ENCODE results near the gene ST6GALNAC6.
"Not testable (repeated sequence)": the region's sequence is repeated elsewhere in the genome, so short reads cannot be mapped to it uniquely, and the experiment has no call there.

Gene ST6GALNAC6

DNA sequence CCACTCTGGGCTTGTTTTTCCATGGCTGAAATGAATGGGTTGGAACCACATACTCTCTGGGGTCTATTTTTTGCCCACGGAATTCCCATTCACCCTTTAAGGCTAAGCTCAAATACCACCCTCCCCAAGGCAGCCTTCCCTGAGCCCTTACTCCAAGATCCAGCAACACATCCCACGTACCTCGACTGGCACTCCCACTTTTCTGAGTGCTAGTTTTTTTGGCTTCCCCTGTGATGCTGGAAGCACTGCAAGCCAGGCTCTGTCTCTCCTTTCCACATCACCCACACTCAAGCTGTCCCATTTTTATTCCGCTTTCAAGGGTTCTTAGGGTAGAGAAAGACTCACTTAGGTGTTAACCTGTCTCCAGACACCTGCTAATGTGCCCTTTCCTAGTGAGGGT lies 6.0 kb downstream of the ST6GALNAC6 start:
- no peak for DNase-seq (ENCODE audit: low read depth in 2 of 2)

DNA sequence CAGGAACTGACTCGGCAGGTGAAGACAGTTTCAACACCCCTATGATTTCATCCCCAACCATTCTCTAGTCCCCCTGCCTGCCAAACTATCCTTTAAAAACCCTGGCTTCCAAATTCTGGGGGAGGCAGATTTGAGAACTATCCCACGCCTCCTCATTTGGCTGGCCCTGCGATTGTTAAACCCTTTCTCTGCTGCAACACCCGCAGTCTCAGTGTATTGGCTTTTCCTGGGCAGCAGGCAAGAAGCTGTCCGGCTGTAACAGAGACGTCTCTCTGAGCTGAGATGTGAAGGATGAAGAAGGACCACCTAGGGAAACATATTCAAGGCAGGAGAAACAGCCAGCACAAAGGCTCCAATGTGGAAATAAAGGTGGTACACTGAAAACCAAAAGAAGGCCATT lies 6.6 kb downstream of the ST6GALNAC6 start:
- DNase-seq (ENCODE audit: low read depth in 2 of 2), result no peak

DNA sequence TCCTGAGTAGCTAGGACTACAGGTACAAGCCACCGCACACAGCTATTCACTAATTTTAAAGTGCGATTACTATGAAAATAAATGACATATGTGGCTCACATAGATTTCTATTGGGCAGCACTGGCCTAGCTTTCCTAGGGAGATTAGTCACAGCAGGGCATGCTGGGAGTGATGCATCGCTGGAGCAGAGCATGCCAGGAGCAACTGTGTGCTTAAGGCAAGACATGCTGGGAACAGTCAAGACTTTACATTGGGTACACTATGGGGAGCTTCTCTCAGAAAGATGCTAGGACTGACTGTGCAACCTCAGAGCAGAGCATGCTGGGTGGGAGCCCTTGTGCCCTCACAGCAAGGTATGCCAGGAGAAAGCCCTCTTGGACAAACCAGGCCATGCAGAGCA lies 9.3 kb downstream of the ST6GALNAC6 start:
- DNase-seq (ENCODE audit: low read depth in 2 of 2), result no peak

DNA sequence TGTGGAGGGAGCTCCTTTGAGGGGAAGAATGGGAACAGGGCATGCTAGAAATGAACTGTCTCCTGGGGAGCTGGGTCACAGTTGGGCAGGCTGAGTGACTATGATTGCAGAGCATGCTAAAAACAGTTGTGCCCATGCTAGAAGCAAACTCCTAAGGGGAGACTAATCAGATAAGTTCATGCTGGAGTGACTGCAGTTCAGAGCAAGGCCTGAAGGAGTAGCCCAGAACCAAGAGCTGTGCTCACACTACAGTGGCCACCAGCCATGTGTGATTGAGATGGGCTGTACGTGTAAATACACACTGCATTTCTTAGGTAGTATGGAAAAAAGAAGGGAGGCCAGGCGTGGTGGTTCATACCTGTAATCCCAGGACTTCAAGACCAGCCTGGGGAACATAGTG lies 11.6 kb downstream of the ST6GALNAC6 start:
- DNase-seq (ENCODE audit: low read depth in 2 of 2), result no peak

DNA sequence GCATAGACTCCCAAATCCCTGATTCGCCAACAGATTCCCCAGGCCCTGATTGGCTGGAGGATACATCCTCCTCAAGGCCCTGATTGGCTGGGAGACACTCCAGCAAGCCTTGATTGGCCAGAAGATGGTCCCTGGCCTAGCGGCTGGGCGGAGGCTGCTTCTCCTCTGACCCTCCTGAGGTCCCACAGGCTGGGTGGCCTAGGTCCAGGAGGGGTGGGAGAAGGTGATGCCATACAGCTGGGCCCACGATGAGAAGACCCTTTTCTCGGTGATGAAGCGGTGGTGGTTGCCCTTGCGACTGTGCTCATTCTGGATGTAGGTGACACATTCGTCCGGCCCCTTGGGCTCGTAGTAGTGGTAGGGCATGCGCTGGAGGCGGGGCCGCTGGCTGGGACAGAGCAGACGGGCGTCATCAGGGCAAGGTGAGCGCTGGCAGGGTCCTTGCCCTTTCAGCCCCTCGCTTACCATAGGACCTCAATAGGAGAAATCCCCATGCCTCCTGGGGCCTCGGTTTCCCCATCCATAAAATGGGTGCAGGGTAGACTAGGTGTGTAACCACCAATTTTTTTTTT lies 12.9 kb downstream of the ST6GALNAC6 start:
- DNase-seq (ENCODE audit: low read depth in 2 of 2), result no peak

DNA sequence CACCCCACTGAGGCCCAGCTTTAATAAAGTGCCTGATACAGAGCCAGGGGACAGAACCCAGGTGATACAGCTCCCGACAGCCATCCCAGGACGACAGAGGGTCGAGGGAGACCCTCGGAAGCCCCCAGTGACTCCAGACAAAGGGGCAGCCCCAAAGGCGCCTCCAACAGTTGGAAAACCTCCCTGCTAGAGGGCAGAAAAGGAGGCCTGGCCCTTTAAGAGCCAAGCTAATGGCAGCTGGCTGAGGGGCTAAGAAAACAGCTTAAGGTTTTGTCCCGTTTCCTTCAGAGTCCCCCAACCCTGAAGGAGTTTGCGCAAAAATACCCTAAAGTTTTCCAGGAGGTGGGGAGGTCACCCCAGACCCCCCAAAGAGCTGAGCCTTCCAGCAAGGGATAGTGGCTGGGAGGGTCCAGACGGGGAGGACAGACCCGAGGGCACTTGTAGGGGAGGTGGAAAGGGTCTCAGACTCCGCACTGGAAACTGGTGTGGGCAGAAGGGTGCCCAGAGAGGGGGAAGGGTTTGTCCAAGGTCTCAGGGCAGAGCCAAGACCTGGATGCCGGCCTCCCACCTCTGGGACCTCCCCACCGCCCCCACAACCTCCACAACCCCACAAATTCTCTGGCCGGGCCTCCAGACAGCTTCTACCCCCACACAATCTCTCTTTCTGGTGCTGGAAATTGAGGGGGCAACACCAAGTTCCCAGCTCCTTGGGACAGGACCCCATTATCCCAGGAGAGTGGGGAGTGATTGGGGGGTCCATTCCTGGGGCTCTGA lies 13.7 kb downstream of the ST6GALNAC6 start:
- DNase-seq (ENCODE audit: low read depth in 2 of 2), result no peak

DNA sequence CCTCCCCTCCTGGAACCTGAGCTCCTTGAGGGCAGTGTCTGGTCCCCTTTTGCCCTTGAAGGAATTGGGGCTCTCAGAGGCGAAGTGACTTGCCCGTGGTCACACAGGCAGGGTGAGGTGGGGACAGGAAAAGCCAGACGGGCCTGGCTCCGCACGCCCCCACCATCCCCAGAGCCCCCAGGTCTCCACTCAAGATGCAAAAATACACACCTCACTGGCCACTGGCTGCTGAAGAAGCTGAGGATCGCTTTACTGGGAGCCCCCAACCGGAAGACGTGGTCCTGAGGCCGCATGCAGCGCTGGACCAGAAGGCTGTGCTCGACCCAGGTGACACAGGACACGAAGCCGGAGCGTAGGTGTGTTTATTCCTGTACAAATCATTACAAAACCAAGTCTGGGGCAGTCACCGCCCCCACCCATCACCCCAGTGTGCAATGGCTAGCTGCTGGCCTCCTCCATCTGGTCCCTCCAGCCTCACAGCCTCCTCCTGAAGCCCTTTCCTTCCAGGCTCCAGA lies 14.4 kb downstream of the ST6GALNAC6 start:
- DNase-seq (ENCODE audit: low read depth in 2 of 2), result no peak

DNA sequence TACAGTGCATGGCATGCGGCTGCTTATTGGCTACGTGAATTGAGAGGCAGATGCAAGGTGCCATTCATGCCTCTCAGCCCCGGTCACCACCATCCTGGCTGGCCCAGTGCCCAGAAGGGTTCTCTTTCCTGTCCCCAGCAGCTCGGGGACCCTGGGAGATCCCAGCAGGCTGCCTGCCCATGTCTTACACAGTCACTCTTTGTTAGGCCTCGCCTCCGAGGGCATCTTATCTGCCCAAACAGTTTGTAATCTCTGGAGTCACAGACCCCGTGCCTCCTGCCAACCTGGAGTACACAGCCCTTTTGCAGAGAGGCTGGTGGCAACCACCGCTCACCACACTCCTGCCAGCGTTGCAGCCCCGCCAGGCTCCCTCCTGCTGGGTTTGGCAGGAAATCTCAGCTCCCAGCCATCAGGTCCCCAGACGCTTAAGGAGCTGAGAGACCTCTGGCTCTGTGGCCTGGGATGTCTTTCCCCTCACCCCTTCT lies 14.9 kb downstream of the ST6GALNAC6 start:
- DNase-seq (ENCODE audit: low read depth in 2 of 2), result no peak

DNA sequence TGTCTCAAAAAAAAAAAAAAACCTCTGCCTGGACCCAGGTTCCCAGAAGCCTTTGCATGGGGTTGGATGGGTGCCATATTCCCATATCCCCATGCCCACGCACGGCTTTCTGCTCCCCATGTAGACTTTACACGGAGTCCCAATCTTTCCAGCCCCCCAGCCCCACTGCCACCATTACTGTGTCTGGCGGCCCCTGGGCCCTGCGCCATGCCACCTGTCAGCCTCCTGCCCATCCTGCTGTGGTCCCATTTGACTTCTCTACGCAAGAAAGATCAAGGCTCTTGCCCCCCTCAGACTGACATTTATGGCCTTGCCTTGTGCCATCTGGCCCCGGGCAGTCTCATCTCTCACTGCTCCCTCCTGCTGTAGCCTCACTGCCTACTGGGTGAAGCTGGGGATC lies 15.4 kb downstream of the ST6GALNAC6 start:
- DNase-seq (ENCODE audit: low read depth in 2 of 2), result no peak

DNA sequence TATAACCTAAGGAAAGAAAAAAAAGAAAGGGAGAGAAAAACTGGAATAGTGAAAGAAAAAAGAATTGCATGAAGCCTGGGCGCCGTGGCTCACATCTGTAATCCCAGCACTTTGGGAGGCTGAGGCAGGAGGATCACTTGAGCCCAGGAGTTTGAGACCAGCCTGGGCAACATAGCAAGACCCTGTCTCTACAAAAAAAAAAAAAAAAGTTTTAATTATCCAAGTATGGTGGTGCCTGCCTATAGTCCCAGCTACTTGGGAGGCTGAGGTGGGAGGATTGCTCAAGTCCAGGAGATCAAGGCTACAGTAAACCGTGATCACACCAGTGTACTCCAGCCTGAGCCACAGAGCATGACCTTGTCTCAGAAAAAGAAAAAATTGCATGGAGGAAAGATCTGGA lies 17.7 kb downstream of the ST6GALNAC6 start:
- DNase-seq (ENCODE audit: low read depth in 2 of 2), result not testable (repeated sequence)

DNA sequence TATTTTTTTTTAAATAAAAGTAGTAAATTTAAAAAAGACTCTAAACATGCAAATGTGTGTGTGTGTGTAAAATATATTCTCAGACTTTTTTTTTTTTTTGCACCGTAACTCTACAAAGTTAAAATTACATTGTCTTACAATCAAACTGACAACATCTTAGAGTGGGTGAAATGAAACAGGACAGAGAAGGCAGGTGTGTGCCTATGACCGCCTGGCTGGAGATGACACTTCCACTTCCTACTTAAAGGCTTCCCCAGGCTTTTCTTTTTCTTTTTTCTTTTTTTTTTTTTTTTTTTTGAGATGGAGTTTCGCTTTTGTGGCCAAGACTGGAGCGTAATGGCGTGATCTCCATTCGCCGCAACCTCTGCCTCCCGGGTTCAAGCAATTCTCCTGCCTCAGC lies 19.3 kb downstream of the ST6GALNAC6 start:
- DNase-seq (ENCODE audit: low read depth in 2 of 2), result no peak

DNA sequence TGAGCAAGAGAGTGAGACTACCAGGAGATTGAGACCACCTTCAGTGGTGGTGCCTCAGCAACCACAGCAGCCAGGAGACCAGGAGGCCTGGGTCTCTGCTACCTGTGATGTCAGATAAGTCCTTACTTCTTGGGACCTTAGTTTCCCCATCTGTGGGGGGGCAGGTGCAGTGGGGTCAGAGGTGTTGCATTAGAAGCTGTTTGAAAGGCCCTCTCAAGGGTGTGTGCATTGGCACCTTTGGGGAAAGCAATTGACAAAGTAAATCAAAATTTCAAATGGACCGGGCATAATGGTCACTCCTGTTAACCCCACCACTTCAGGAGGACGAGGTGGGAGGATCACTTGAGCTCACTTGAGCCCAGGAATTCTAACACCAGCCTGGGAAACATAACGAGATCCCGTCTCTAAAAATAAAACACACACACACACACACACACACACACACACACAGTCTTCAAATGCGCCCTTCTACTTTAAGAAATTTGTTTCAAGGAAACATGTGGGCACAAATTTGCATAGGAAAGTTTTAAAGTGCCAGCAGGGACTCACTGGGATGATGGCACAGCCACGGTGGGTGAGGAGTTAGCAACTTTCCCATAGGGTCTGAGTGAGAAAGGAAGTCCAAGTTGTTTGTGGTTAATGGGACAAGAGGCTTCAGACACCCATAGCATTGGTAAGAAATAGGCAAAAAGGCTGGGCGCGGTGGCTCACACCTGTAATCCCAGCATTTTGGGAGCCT lies 20.6 kb downstream of the ST6GALNAC6 start:
- no peak for DNase-seq (ENCODE audit: low read depth in 2 of 2)

DNA sequence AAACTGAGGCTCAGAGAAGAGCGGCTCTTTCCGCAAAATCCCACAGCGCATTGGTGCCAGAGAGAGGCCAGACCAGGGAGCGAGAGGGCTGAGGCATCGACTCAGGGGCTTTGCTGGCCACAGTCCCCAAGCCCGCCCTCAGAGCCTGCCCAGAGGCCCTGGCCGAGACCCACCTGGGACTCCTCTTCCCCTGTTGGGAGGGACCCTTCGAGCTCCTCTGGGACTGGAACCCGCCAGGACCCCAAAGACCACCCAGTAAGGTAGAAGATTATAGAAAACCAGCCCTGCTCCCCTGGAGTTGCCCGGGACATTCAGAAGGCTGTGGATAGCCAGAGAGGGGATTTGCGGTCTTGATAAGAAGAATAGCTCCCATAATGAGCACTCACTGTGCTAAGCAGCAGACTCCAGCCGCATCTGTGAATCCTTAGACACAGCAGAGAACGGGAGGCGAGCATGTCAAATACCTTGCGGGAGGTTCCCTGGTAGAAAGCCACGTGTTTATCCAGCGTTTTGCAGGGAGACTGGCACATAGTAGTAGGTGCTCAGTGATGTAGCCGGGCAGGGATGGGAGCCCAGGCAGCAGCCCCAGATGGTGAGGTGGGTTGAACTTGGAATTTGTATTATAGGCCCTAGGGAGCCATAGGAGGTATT lies 21.3 kb downstream of the ST6GALNAC6 start:
- DNase-seq (ENCODE audit: low read depth in 2 of 2), result no peak

DNA sequence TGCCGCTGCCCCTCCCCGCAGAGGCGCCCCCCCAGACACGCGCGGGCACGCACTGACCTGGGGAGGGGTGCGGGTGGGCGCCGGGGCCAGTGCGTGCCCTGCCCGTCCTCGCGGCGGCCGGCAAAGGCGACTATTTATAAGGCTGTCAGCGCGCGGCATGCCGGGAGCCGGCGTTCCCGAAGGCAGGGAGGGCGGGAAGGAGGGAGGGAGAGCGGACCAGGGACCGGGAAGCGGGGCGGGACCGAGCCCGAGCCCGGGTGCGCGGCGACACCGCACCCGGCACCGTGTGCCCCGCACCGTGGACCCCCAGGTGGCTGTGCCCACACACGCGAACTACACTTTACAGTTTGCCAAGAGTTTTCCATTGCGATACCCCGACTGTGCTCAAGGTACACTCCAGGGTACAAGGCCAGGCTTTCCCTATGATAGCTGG lies 21.8 kb downstream of the ST6GALNAC6 start, which contains the start of gene AK1:
Gene AK1, minus strand, starts transcription at position 110 of the 433 bp plus-strand sequence. CDS start 3,058 bp downstream, outside the sequence.
- no peak for DNase-seq (ENCODE audit: low read depth in 2 of 2)

DNA sequence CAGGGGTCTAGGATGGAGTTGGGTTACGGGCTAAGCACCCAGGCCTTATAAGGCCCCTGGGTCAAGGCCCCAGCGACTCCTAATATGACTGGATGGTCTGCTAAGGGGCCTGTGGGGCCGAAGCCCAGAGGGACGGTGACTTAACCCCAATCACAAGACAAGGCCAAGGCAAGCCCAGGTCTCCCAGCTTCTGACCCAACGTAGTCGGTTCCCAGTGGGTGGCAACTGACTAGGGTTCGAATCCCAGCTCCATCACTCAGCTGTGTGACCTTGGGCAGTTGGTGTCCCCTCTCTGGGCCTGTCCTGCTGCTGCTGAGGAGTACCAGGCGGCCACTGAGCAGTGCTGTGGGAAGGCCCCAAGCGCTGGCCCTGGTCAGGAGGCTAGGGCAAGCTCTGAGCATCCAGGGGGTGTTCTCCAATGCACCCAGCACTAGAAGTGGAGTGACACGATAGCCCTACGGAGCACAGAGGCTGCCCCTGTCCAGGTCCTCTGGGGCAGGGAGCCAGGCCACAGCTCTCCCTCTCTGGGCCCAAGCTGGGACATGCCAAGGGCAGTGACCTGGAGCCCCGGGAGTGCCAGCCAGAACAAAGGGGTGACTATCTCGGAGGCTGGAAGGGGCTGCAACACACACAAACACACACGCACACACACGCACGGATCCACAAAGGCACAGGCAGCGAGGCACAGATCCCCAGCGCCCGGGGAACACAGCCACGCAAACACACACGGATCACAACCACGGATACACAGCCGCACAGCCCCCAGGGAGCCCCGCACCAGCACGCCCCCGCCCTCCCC lies 22.4 kb downstream of the ST6GALNAC6 start:
- no peak for DNase-seq (ENCODE audit: low read depth in 2 of 2)

DNA sequence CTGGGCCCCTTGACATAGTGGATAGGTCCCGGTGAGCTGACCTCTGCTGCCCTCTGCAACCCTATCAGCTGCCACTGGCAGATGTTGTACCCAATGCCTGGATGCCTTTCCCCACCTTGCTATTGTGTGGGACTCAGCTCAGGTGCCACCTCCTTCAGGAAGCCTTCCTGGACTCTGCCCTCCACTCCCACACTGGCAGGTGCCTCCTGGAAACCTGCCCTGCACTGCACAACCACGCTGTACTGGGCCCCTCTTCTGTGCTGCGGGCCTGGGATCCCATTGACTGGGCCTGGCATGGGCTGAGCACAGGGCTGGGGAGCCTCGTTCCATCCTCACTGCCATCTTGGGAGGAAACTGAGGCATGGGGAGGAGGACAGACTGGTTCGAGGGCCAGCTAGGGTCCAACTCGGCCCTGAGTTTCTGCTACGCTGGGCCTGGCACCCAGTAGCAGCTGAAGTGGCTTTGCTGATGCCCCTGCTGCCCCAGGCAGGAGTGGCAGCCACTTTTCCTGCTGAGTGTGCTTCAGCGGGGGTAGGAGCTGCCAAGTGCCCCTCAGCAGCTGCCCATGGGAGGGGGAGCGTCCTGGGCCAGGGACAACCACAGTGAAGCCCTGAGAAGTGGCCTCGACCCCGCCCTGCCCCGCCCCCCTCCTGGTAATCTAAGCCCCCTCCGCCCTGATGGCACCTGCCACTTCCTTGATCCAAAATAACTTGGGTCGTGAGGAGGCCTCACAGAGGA lies 23.2 kb downstream of the ST6GALNAC6 start:
- DNase-seq (ENCODE audit: low read depth in 2 of 2), result no peak

DNA sequence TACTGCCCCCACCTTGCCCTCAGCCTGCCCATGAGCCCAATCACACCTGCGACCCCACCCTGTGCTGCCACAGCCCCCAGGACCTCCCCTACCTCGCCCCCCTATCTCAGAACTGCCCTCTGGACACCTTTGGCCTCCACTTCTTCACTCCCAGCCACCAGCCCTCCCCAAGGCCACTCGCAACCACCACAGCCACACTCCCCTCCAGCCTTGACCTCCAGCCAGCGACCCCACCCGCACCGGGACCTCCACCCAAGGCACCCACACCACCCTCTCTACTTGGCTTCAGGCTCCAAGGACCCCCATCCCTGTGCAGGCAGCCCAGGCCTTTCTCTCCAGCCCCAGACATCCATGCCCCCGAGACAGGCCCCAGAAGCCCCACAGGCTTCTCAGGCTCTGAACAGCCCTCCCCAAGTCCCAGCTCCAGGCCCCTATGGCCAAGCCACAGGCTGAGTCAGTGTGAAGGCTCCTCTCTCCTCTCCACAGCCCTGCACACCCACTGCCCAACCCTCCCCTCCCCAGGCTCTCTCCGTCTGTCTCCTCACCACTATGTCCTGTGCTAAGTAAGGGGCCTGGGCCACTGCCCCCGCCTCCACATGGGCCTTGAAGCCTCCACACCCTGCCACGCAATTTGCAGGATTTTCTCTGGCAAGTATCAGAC lies 24.0 kb downstream of the ST6GALNAC6 start:
- no peak for DNase-seq (ENCODE audit: low read depth in 2 of 2)

DNA sequence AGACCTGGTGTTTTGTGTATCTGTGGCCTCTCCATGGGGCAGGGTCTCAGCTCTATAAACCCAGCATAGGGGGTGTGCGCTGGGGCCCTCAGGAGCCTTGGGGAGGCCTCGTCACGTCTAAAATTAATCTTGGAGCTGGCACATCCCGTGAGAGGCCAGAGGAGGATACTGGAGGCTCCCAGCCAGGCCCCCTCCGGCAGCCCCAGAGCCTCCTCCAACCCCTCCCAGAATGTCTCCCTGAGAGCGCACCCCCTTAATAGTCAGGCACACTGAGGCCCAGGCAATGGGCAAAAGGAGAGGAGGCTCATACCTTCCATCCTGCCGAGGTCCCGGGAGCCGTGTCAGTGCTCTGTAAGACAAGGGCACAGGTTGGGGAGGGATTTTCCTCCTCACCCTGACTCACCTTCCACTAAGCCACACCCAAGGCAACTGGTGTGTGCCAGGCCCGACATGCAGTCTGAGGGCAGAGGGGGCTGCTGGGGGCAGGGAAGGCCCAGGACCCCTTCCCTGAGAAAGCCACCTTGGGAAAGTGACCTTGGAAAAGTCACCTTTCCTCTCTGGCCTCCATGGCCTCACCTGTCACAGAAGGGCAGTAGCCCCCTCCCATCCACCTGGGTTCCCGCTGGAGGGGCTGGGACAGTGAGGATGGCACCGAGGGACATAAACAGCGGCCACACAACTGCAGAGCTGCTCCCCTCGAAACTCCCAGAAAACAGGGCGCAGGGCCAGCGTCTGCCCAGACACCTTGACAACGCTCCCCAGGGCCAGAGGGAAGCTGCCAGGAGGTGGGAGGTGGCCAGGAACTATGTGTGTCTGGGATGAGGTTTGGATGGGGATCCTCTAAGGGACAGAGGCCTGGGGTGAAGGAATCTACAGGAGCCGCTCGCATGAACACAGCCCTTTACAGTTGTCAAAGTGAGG lies 24.8 kb downstream of the ST6GALNAC6 start:
- no peak for DNase-seq (ENCODE audit: low read depth in 2 of 2)

DNA sequence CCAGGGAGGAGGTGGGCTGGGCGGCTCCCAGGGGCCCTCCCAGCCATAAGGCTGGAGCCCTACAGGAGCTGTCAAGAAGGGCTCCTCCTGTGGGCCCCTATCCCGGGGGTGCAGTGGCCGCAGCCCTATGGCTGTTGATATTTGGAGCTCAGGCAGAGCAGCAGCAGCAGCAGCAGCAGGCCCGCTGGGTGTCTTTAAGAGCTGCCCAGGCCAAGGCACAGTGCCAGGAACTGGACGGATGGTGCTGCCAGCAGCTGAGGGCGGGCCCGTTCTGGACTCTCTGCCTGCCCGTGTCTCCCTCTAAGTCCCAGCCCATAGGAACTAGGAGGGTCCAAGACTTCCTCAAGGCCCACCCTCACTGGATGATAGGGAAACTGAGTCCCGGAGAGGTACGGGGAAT lies 25.5 kb downstream of the ST6GALNAC6 start:
- DNase-seq (ENCODE audit: low read depth in 2 of 2), result no peak
